Suppressor macrophage (primary cell): ENCODE data around the gene SEC24D.

Experiments used
- DNase-seq, 4 experiments: peaks; one replicate each; pipeline ENCODE4 v3.0.0-alpha.2; 2020 to 2022

The SEC24D gene

DNA sequence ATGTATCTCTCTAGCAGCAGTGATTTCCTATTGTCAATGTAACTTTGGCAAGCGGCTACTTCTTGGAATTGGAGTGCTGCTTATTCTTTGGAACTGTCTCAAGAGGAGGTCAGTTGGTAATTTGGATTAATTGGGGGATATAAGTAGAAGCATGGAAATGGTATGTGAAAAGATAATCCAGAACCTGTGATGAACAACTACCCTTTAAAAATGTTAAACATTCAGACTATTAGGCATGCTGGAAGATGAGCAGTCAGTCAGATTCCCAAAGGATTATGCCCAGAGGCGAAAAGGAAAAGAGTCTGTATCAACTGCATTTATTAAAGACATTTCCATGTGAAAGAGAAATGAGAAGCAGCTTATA lies 62.5 kb downstream of the SEC24D start:
- DNase-seq, result no peak

GRCh38 chr4:118772767-118773428 lies 63.0 kb downstream of the SEC24D start:
- no peak for DNase-seq

- DNase-seq, result peak; percentile 5 to 66 (median 34)
These were observed 63.7 kb downstream of the SEC24D start for GRCh38 chr4:118772081-118772766.

GRCh38 chr4:118770741-118771187 lies 65.2 kb downstream of the SEC24D start:
- no peak for DNase-seq

GRCh38 chr4:118769161-118769560 lies 66.8 kb downstream of the SEC24D start:
- DNase-seq, result no peak

- DNase-seq, result no peak
These were observed 68.8 kb downstream of the SEC24D start for GRCh38 chr4:118767109-118767508.

DNA sequence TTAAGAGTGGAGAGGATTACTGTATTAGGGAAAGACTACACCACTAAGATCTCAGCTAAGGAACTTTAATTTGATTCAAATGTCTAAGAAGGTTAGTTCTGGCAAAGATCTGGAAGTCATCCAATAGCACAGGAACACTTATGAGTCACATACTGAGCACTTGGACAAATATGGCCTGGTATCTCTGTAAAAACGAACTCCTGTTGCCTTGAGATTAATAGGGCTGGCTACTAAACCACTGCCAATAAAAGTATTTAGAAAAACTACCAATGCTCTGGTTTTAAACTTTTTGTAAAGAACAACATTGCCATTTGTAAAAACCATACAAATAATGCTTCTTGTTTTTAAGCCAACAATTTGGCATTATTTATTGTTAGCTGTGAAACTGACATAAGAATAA lies 70.5 kb downstream of the SEC24D start:
- no peak for DNase-seq

DNA sequence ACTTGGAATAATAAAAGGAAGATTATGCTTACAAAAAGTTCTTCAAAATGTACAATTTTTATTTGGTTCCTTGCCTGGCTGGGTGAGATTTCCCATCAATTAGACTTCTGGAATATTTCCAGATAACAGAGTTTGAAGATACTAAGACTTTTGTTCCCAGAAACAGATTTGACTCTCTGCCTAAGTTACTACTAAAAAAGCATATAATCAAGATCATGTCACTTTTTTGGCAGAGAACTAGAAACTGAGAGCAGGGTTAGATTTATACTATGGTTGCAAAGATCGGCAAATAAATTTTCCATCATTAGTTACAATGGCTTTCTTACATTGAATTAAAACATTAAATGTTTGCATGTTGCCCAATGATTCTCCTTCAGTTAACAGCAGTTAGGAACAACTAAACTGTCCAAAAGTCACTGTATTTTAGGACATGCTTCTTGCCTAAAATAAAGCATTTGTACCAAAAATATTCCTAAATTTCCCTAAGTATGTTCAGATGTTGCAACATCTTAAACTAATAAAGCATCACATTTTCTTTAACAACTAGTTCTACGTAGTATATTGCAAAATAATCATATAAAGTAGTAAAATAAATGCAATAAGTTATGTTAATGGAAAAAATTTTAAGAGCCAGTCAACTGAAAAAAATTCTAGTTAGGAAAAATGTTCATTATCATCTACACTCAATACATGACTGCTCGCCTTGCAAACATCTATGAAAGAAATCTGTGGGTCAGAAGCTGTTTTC lies 73.0 kb downstream of the SEC24D start:
- DNase-seq, result no peak

DNA sequence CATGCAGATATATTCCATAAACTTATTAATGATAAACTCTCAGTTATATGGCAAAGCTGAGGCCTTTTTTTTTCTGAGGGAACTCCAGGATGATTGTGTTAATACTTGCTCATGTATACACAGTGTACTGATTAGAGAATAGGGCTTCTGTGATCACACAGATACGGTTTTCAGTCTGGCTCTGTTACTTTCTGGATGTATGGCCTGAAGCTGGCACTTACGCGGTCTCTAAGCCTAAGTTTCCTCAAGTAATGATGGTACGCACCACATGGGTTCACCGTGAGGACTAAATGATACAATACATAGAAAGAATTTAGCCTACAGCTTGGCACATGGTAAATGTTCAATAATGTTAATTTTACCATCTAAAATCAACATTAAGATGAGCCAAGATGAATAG lies 73.8 kb downstream of the SEC24D start:
- DNase-seq, result no peak

DNA sequence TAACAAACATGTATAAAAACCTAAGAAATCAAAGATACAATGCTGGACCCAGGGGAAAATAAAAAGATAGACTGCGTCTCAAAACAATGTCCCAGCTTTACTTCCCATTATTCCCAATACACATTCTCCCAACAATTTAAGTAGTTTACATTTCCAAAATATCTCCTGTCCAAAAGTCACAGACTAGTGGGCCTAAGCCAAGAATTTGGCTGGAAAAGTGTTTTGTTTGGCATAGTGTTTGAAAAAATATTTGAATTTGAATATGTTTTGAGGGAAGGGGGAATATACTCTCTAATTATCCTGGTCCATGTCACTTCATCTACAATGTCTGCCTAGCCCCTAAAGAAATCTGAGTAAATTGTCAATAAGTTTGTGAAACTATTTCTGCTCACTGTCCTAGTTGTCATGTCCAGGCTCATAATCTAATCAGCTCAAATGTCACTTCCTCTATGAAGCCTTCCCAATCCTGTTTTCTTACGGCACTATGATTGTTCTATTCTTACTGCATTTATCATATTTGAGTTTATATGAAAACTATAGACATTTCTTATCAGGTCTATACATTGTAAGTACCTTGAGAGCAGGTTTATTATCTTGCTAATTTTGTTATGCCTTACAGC lies 74.4 kb downstream of the SEC24D start:
- no peak for DNase-seq

- no peak for DNase-seq
These were observed 75.4 kb downstream of the SEC24D start for GRCh38 chr4:118760493-118760892.

DNA sequence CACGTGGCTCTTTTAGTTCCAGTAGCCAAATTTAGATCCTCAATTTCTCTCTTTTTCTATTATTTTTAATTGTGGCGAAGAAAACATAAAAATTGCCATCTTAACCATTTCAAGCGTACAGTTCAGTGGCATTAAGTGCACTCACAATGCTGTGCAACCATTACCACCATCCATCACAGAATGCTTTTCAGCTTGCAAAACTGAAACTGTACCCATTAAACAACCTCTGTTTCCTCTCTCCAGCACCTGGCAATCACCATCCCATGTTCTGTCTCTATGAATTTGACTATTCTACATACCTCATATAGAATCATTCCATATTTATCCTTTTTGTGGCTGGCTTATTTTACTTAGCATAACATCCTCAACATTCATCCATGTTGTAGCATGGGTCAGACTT lies 75.8 kb downstream of the SEC24D start:
- no peak for DNase-seq

GRCh38 chr4:118759481-118759880 lies 76.4 kb downstream of the SEC24D start:
- DNase-seq, result no peak

DNA sequence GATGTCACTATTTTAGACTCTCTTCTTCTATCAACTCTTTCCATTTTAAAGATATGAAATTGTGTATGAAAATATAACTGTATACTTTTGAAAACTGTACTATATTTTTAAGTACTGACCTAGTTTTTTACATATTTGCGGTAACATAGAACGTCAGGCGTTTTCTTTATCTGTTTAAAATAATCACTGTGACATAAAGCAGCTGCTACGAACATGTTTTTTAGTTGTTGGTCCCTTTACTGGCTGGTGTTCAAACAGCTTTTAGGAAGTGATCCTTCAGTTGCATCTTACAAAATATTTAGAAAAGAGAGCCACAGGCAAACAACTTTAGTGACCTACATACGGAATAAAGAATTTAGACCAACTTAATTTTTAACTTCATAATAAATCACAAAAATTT lies 77.6 kb downstream of the SEC24D start:
- no peak for DNase-seq

DNA sequence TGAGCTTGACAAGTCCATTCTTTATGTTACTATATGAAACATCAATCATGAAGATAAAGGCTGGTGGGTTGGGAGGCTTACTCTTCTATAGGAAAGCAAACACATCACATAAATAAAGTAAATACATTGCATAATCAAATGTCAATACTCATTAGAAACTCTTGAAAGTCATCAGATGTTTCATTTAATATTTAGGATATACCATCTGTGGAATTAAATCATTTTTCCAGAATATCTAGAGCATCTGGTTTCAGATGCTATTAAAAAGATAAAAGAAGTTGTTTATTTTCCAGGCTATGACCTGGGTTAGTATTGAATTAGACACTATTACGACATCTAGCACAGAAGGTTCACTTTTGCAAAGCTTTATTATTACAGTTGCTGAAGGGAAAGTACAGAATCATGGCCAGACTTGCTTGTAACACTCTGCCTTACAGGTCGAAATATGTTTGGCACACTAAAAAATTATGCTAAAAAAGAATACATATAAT lies 78.1 kb downstream of the SEC24D start:
- DNase-seq, result no peak

- no peak for DNase-seq
These were observed 79.0 kb downstream of the SEC24D start for GRCh38 chr4:118756958-118757357.

DNA sequence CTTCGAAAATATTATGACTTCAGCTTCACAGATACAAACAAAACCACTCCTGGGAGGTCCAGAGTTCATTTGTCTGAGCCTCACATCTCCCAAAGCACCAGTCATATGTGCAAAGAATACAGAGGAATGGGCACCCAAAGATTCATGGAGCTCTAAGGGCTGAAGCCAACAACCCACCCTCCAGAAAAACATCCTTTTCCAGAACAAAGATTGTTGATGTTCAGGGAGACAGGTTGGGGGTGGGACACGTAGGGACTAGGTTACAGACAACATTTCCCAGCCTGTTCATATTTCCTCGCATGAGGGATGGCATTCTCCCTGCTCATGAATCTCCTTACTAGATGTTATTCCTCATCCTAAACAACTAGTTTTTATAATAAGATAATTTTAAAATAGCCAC lies 79.5 kb downstream of the SEC24D start:
- no peak for DNase-seq

DNA sequence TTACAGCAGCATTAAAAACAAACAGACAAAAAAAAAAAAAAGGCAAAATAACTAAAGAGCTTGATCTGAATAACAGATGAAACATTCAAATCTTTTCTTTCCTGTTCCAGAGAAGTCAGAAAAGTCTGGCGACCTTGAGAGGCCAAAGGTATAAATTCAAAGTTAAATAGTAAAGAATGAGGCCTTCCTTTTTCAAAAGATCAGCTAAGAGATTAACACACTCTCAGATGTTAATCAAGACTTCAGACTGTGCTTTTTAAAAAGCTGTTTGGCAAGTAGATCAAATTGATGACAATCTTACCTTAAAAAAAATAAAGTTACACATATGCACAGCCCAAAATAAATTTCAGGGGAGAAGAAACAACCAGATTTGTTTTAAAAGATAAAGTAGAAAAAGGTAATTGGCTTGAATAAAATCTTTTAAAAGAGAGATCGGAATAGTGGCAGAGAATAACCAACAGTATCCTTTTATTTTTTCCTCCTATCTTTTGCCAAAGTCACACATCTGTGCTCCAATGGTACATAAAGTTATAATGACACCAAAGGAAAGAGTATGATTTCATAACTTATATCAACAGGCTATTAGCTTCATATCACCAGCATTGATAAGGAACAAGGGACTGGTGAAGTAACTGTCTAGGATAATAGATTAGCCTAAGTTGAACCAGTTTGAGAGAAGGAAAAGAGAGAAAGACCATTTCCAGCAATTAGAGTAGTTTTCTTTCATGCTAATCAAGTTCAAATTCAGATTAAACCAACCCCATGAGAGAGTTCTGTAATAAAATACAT lies 80.3 kb downstream of the SEC24D start:
- no peak for DNase-seq

GRCh38 chr4:118754890-118755289 lies 81.0 kb downstream of the SEC24D start:
- no peak for DNase-seq

- no peak for DNase-seq
These were observed 82.2 kb downstream of the SEC24D start for GRCh38 chr4:118753685-118754084.

DNA sequence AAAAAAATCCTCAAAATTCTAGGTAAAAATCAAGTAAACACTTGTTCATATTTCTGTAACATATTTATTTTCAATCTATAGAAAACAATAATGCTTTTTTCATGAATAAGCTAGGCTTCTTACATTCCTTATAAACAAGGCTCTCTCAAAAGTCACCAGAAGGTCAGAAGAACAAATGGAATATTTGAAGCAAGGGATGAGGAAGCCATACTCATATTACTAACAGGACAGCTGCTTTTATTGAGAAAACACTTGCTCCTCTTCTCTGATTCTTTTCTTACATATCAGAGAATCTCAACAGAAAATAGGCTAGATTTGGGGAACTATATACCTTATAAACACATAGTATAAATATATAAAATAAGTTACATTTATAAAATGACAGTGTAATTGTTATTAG lies 82.8 kb downstream of the SEC24D start:
- no peak for DNase-seq

GRCh38 chr4:118752551-118752950 lies 83.4 kb downstream of the SEC24D start:
- DNase-seq, result no peak
